H54 (cell line): ENCODE measurements around the gene LPP.
A peak's percentile ranks its signal among the peaks of the same experiment; 100 is the strongest.

Source experiments
- DNase-seq: peaks from one replicate; pipeline ENCODE4 v3.0.0; 2011; ENCODE audit warnings: low spot score, mixed read lengths; ENCODE audit not compliant: insufficient read length
- FAIRE-seq: peaks from 3 replicates; lab custom pipeline; 2011; peaks lifted over from hg19 to GRCh38; lab: Jason Lieb, UNC
- POLR2A ChIP-seq: IDR thresholded peaks from 2 replicates; pipeline ENCODE4 v1.6.1; 2011; ENCODE audit warnings: low read depth, mild to moderate bottlenecking, low read length

LPP gene

DNA sequence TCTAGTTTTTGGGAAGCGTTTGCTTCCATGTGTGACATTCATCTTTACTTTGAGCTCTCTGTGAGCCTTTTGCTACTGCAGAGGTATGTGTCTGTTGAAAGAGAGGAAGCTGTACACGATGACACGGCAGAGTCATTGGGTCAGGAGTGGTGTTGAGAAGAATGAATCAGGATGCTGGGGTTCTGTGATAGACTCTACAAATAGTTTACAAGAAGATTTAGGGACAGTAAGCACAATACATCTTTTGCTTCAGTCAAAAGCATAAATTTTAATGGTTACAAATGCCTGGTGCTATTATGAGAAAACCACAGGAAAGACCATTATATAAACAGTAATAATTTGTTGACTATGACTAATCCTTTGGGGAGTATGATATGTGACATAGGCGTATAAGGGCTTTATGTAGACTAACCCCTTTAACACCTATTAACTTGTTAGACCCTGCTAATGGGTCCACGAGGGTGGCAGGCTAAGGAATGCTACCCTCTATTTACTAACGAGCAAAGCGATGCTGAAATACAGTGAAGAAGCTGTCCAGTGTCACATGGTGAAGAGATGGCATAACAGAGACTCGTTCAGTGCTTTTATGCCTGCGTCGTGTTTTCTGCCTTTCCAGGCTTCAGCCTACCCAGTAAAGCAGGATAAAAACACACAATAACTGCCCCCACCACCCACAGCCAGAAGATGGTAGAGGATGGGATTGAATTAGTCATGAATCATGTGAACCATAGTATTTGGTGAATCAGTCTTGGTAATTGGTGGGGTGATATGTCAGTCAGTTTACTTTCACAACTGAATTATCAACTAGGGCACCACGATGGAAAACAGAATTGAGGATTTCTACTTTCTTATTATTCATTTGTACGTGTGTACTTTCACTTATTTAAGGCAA lies 118.8 kb downstream of the LPP start:
- TF ChIP-seq POLR2A = no peak
- DNase-seq (no peak), FAIRE-seq (peak; percentile 96)

DNA sequence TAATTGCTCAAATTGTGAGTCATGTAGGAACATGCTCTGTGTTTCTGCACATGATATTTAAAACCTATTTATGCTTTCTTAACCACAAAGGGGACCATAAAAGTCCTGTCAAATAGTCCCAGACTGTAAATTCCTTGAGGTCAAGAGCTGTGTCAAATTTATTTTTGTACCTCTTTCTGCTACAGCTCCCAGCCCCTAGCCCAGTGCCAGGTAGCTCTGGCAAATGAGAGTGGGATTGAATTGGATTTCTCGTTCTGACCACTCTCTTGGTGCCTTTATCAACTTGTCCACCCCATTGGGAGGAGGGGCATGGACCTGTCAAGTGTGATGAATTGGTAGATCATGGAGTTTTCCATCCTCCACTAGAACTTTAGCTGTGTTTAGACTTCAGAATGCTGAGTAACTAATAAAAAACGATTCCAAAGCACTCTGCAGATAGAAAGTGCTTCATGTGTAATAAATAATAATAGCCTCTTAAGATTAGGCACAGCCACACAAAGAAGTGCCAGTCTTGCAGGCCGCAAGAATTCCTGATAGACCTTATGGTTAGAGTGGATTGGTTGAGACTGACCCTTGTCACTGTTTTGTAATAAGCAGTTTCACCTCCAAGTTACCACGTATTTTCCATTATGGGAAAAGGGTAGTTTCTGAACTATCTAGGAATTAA lies 120.4 kb downstream of the LPP start:
- FAIRE-seq = no peak
- DNase-seq = no peak
- no peak for TF ChIP-seq POLR2A

DNA sequence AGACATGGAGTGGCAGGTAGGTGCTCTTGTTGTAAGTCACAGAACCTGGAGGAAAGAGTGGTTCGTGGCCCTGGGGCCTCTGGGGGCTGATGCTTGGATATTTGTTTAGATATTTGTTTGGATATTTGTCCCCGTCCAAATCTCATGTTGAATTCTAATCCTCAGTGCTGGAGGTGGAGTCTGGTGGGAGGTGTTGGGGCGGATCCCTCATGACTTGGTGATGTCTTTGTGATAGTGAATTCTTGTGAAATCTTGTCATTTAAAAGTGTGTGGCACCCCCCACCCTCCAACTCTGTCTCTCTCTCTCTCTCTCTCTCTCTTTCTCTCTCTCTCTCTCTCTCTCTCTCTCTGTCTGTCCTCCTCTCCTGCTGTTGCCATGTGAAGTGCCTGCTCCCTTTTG lies 122.4 kb downstream of the LPP start:
- no peak for DNase-seq
- no peak for TF ChIP-seq POLR2A
- no peak for FAIRE-seq

- no peak for DNase-seq
- no peak for FAIRE-seq
- no peak for TF ChIP-seq POLR2A
Observed at GRCh38 chr3:188278717-188279324, 124.9 kb downstream of the LPP start.

DNA sequence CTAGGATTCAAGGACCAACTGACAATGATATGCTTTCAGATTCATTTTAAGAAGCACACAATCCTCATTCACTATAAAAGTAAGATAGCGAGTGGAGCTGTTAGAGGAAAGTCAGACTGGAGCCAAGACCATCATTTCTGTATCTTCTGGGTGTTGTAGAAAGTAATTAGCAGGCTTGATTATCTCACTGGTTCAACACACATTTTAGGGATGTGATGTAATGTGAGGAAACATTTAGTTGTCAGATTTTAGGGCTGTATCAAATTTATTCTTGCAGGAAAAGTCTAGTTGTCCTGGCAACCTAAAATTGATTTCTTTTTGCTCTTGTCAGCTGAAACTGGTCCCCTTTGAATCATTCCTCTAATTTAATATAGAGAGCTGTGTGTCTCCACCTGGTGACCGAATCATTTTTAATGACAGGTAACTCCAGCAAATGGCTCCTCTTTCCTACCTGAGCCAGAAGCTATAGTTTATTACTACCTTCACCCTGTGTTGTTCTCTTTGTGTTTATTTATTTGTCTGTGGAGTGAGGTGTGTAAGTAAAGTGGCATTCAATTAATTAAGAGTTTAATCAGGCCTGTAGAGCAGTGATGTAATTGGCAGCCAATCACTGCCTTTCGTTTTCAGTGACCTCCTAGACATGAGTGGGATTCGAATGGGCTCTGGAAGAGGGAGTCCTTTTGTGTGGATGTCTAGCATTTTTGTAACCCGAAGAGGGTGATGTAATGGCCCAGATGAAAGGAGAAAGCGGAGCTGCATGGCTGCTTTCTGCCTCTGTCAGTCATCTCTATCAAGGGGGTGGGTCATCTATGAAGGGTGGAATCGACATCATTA lies 125.8 kb downstream of the LPP start:
- DNase-seq = no peak
- FAIRE-seq = no peak
- no peak for TF ChIP-seq POLR2A

DNA sequence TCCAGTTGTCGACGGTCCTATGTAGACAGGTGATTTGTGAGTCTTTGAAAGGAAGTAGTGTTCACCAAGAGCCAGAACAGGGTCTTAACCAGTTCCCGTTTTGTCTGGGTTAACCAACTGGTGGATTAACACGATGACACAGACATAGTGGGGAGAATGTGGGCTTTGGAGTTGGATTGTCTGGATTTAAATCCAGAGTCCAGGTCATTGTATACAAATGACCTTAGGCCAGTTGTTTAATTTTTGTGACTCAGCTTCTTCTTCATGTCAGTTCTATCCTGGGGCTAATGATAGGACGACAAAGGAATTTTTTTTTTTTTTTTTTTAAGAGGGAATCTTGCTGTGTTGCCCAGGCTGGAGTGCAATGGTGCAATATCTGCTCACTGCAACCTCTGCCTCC lies 126.7 kb downstream of the LPP start:
- DNase-seq (no peak), FAIRE-seq (no peak)
- no peak for TF ChIP-seq POLR2A

- no peak for FAIRE-seq
- TF ChIP-seq POLR2A = no peak
Observed at GRCh38 chr3:188282871-188283270, 128.9 kb downstream of the LPP start.

DNA sequence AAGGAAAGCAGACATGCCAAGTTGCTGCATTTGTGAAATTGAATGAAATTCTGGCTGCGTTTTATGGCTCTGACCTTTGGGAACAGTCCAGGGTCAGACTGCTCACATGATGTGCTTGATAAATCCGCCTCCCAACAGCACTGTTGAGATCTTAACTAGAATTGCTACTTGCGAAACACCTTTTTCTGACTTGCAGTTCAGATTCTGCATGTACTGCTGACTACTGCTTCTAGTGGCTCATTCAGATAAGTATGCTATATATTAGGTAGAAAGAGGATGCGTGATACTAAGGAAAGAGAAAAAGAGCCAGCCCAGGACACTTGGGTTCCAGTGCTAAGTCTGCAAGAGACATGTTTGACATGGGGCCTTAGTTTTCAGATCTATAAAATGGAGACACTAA lies 129.4 kb downstream of the LPP start:
- no peak for DNase-seq
- FAIRE-seq = no peak
- TF ChIP-seq POLR2A = no peak

More at GRCh38 chr3:188282871-188283270, 128.9 kb downstream of the LPP start:
- no peak for DNase-seq

DNA sequence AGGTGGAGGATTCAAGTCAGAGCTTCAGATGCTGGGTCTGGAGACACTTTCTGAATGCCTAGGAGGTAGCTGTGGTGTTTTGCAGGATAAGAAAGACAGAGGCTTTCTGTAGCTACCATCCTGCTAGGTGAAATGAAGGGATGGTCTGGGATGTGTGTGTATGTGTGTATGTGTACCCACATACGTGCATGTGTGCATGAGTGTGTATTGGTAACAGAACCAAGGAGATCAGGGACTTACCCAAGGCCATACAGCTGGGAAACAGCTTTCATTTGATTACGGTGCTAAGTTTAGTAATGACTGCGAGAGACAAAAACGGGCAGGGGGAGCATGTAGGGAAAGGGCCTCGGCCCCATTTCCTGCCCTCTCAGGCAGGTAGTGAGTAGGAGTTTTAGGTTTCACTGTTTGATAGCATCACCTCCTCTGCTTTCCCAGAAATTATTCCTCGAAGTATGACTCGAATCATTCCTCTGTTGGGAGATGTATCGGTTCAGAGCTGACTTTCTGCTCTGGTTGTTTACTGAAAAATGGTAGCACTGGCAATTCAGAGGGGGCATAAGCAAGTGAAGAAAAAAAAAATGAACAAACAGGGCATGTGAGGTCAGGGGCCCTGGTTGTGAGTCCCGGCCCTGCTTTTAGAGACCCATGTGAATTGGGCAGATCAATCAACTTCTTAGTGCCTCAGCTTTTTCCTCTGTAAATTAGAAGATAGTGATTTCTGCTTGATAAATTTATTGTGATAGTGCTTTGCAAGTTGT lies 130.7 kb downstream of the LPP start:
- no peak for FAIRE-seq
- no peak for DNase-seq
- TF ChIP-seq POLR2A = no peak

GRCh38 chr3:188286087-188286513 lies 132.1 kb downstream of the LPP start:
- DNase-seq = peak; percentile 64
- TF ChIP-seq POLR2A = no peak
- FAIRE-seq = peak; percentile 99

GRCh38 chr3:188287339-188287738 lies 133.4 kb downstream of the LPP start:
- no peak for DNase-seq
- TF ChIP-seq POLR2A = no peak
- no peak for FAIRE-seq

DNA sequence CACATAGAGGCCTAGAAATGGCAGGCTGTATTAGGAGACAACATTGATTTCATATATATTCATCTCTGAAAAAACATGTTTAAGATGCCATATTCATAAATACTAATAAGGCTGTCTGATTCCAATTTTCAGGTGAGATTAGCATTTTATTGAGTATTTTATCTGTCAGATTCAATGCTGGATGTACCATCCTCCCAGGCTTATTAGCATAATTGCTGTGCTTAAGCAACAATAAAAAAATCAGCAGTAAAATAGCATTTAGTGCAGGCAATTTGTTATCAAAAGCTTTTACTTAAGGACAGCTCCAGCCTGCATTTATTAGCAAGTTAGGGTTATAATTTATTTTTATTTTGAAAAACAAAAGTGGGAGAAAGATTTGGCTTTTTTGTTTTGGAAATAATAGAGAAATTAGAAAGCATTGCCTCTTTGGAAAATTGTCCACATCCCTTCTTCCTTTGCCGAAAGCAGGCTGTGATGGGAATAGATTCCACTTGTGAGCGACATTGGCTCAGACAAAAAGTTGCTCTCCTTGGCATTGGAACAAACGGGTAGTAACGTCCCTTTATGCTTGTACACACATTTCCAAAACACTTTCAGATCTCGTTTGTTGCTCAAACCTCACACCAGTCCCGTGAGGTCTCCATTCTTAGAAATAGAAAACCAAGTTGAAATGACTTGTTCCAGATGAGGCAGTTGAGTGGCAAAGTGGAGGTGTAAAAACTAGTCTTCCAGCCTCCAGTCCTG lies 134.0 kb downstream of the LPP start:
- TF ChIP-seq POLR2A = no peak
- DNase-seq (no peak), FAIRE-seq (no peak)
